Common myeloid progenitor, CD34-positive (primary cell): Measurements from ENCODE around the gene RMDN2.

Experiments
- CTCF ChIA-PET: fragments of 350-600 bp; sonication (Branson Sonifier 250); formaldehyde crosslinking; loops from one replicate; lab custom pipeline; 2021; ENCODE audit warnings: antibody characterized with exemption; lab: Charles Lee
- POLR2A ChIA-PET: fragments of 350-600 bp; sonication (Branson Sonifier 250); formaldehyde crosslinking; loops from one replicate; lab custom pipeline; 2021; ENCODE audit warnings: antibody characterized with exemption; lab: Charles Lee
- DNase-seq, 3 donors: peaks; one replicate each; pipeline versions ENCODE4 v3.0.0 to v3.0.0-alpha.2; 2013
- H3K27ac ChIP-seq, 2 experiments: 1 replicate in 1 of 2; 2 replicates in 1 of 2; pipeline ENCODE4 v1.7.0; 2013; ENCODE audit warnings: inconsistent platforms in 2 of 2, low read length in 2 of 2, mild to moderate bottlenecking in 2 of 2, low read depth in 1 of 2, moderate library complexity in 1 of 2; ENCODE audit not compliant: severe bottlenecking in 2 of 2, insufficient read depth in 1 of 2, poor library complexity in 1 of 2
- H3K27me3 ChIP-seq, 5 experiments: replicated peaks in 2 of 5; 1 replicate in 3 of 5; 2 replicates in 2 of 5; pipeline versions ENCODE4 v1.6.1 to v1.7.0; 2013; ENCODE audit warnings: low read length in 4 of 5, mild to moderate bottlenecking in 2 of 5, moderate library complexity in 2 of 5, inconsistent platforms in 1 of 5; ENCODE audit not compliant: insufficient read depth in 5 of 5, control insufficient read depth in 4 of 5
- H3K36me3 ChIP-seq, 4 experiments: 1 replicate in 2 of 4; 2 replicates in 2 of 4; pipeline versions ENCODE4 v1.6.1 to v1.7.0; 2013; ENCODE audit warnings: low read length in 3 of 4, control low read depth in 1 of 4, mild to moderate bottlenecking in 1 of 4; ENCODE audit not compliant: control insufficient read depth in 4 of 4, insufficient read depth in 4 of 4
- H3K4me1 ChIP-seq, 4 experiments: 1 replicate in 3 of 4; 2 replicates in 1 of 4; pipeline versions ENCODE4 v1.6.1 to v1.7.1; 2013; ENCODE audit warnings: low read length in 3 of 4, mild to moderate bottlenecking in 3 of 4, control low read depth in 1 of 4, inconsistent platforms in 1 of 4, moderate library complexity in 1 of 4; ENCODE audit not compliant: control insufficient read depth in 4 of 4, insufficient read depth in 4 of 4; ENCODE audit errors: control extremely low read depth in 1 of 4
- H3K4me3 ChIP-seq, 7 experiments: 1 replicate in 4 of 7; 2 replicates in 3 of 7; pipeline versions ENCODE4 v1.5.1 to v1.7.0; 2013; ENCODE audit warnings: mild to moderate bottlenecking in 7 of 7, low read length in 6 of 7, moderate library complexity in 6 of 7, inconsistent platforms in 2 of 7, low read depth in 2 of 7, control low read depth in 1 of 7; ENCODE audit not compliant: insufficient read depth in 4 of 7, control insufficient read depth in 1 of 7; ENCODE audit errors: extremely low read depth in 1 of 7
- H3K9me3 ChIP-seq, 5 experiments: 1 replicate in 4 of 5; 2 replicates in 1 of 5; pipeline versions ENCODE4 v1.6.1 to v1.7.1; 2013; ENCODE audit warnings: low read length in 4 of 5, mild to moderate bottlenecking in 2 of 5, inconsistent platforms in 1 of 5, low read depth in 1 of 5, moderate library complexity in 1 of 5; ENCODE audit not compliant: control insufficient read depth in 4 of 5, insufficient read depth in 2 of 5; ENCODE audit errors: control extremely low read depth in 1 of 5
- WGBS: methylation state at CpG from one replicate; pipeline ENCODE4 v1.1.5; 2013; ENCODE audit not compliant: insufficient coverage; 5-methylcytosine and 5-hydroxymethylcytosine counted together

RMDN2 gene

GRCh38 chr2:37984176-37984575, 59.1 kb downstream of the RMDN2 start:
- ChIA-PET CTCF (interaction anchor here (1.4 kb wide), 1 partner anchor 290 kb away, joined by 3 read pairs; no protein-coding TSS in a partner anchor), POLR2A (no interaction called here)
- H3K27me3 ChIP-seq = no peaks in the 10 kb centered on the region
- no peak overlapping the region for H3K4me3 ChIP-seq
- no CpG with 5 or more reads among the region's 1 CpG for WGBS
- no peak overlapping the region for H3K27ac ChIP-seq
- H3K36me3 ChIP-seq = no peaks in the 10 kb centered on the region
- peaks cover 0 to 3% (median 0%) of the 10 kb centered on the region in 5 experiments for H3K9me3 ChIP-seq
- DNase-seq = no peak
- no peaks in the 10 kb centered on the region for H3K4me1 ChIP-seq

GRCh38 chr2:37984589-37984988, 59.5 kb downstream of the RMDN2 start:
- POLR2A ChIA-PET = no interaction called here
- Histone ChIP-seq H3K27me3 (no peaks in the 10 kb centered on the region), H3K27ac (no peak overlapping the region), H3K9me3 (peaks cover 0 to 3% (median 0%) of the 10 kb centered on the region in 5 experiments), H3K4me1 (no peaks in the 10 kb centered on the region), H3K4me3 (no peak overlapping the region), H3K36me3 (no peaks in the 10 kb centered on the region)
- peak; percentile 6 to 23 (median 18) for DNase-seq
- CTCF ChIA-PET = interaction anchor here (0.7 to 1.4 kb wide), 2 partner anchors 92 to 290 kb away, joined by 3 read pairs; no protein-coding TSS in a partner anchor

- 60% methylated on average over 1 of the region's 1 CpG for WGBS
- H3K9me3 ChIP-seq = peaks cover 0 to 3% (median 0%) of the 10 kb centered on the region in 5 experiments
- ChIA-PET POLR2A (no interaction called here), CTCF (interaction anchor here (0.7 to 1.4 kb wide), 2 partner anchors 91 to 289 kb away, joined by 3 read pairs; no protein-coding TSS in a partner anchor)
- no peak overlapping the region for H3K4me3 ChIP-seq
- H3K36me3 ChIP-seq = no peaks in the 10 kb centered on the region
- no peak overlapping the region for H3K27ac ChIP-seq
- H3K27me3 ChIP-seq = no peaks in the 10 kb centered on the region
- peak in 2 of 3 donors; percentile 4 to 5 for DNase-seq
- no peaks in the 10 kb centered on the region for H3K4me1 ChIP-seq
Observed at GRCh38 chr2:37985333-37985732, 60.2 kb downstream of the RMDN2 start.

- H3K4me3 ChIP-seq = no peak overlapping the region
- no peaks in the 10 kb centered on the region for H3K27me3 ChIP-seq
- ChIA-PET CTCF (no interaction called here), POLR2A (no interaction called here)
- no peaks in the 10 kb centered on the region for H3K4me1 ChIP-seq
- WGBS = 100% methylated on average over 1 of the region's 4 CpGs
- no peak for DNase-seq
- H3K27ac ChIP-seq = no peak overlapping the region
- H3K36me3 ChIP-seq = no peaks in the 10 kb centered on the region
- peaks cover 0 to 3% (median 0%) of the 10 kb centered on the region in 5 experiments for H3K9me3 ChIP-seq
Observed at GRCh38 chr2:37987098-37987775, 62.1 kb downstream of the RMDN2 start.

- no peaks in the 10 kb centered on the region for H3K36me3 ChIP-seq
- POLR2A ChIA-PET = no interaction called here
- CTCF ChIA-PET = interaction anchor here (1.3 kb wide), 1 partner anchor 279 kb away, joined by 3 read pairs; no protein-coding TSS in a partner anchor
- DNase-seq = no peak
- no peaks in the 10 kb centered on the region for H3K9me3 ChIP-seq
- 100% methylated on average over 2 of the region's 3 CpGs for WGBS
- H3K27me3 ChIP-seq = no peaks in the 10 kb centered on the region
- no peaks in the 10 kb centered on the region for H3K4me1 ChIP-seq
- no peak overlapping the region for H3K27ac ChIP-seq
- no peak overlapping the region for H3K4me3 ChIP-seq
Observed at GRCh38 chr2:37992601-37993000, 67.5 kb downstream of the RMDN2 start.

GRCh38 chr2:37993143-37993542, 68.1 kb downstream of the RMDN2 start:
- DNase-seq = peak; percentile 5 to 19 (median 17)
- Histone ChIP-seq H3K9me3 (no peaks in the 10 kb centered on the region), H3K27me3 (no peaks in the 10 kb centered on the region), H3K27ac (no peak overlapping the region), H3K4me1 (no peaks in the 10 kb centered on the region), H3K4me3 (no peak overlapping the region), H3K36me3 (no peaks in the 10 kb centered on the region)
- ChIA-PET CTCF (no interaction called here), POLR2A (no interaction called here)
- no CpG with 5 or more reads among the region's 3 CpGs for WGBS

- H3K9me3 ChIP-seq = peaks cover 0 to 4% (median 0%) of the 10 kb centered on the region in 5 experiments
- WGBS = no CpG with 5 or more reads among the region's 1 CpG
- DNase-seq = no peak
- H3K36me3 ChIP-seq = no peaks in the 10 kb centered on the region
- CTCF ChIA-PET = no interaction called here
- POLR2A ChIA-PET = no interaction called here
- H3K4me1 ChIP-seq = no peaks in the 10 kb centered on the region
- H3K4me3 ChIP-seq = no peak overlapping the region
- no peak overlapping the region for H3K27ac ChIP-seq
- H3K27me3 ChIP-seq = no peaks in the 10 kb centered on the region
Observed at GRCh38 chr2:37997629-37998028, 72.5 kb downstream of the RMDN2 start.
